H1 (cell line): Measurements from ENCODE around the gene VSIG10L. TPM values are rescaled to one million over a fixed set of nuclear protein-coding genes. Genes with fewer than 3 reads are reported as not detected.

Experiments
- CTCF ChIA-PET: fragments of 300-600 bp; sonication (Branson Sonifier 250); formaldehyde crosslinking; loops from one replicate; lab custom pipeline; 2021; ENCODE audit not compliant: partially characterized antibody; lab: Charles Lee
- POLR2A ChIA-PET: fragments of 300-600 bp; sonication (Branson Sonifier 250); formaldehyde crosslinking; loops from one replicate; lab custom pipeline; 2021; ENCODE audit warnings: inconsistent platforms; ENCODE audit not compliant: partially characterized antibody; lab: Charles Lee
- DNase-seq, 2 experiments: peaks; one replicate each; pipeline versions ENCODE4 v3.0.0 to v3.0.0-alpha.2; 2010 to 2022; ENCODE audit warnings: low spot score in 2 of 2, low read depth in 1 of 2, mixed read lengths in 1 of 2
- FAIRE-seq: peaks from 2 replicates; lab custom pipeline; 2011; peaks lifted over from hg19 to GRCh38; lab: Jason Lieb, UNC
- H2AFZ ChIP-seq: 2 replicates; pipeline ENCODE4 v1.8.1; 2012; ENCODE audit warnings: low read length, inconsistent platforms
- H2AK5ac ChIP-seq: 2 replicates; pipeline ENCODE4 v1.6.1; 2013; ENCODE audit warnings: low read depth, low read length
- H2BK120ac ChIP-seq: replicated peaks from 2 replicates; pipeline ENCODE3; 2013; ENCODE audit warnings: low read depth, low read length, inconsistent platforms
- H2BK12ac ChIP-seq: 2 replicates; pipeline ENCODE4 v1.6.1; 2013; ENCODE audit warnings: low read depth, low read length
- H2BK15ac ChIP-seq: 2 replicates; pipeline ENCODE4 v1.6.1; 2013; ENCODE audit warnings: low read length
- H2BK20ac ChIP-seq: 2 replicates; pipeline ENCODE4 v1.6.1; 2013; ENCODE audit warnings: low read length
- H2BK5ac ChIP-seq: 2 replicates; pipeline ENCODE4 v1.6.1; 2013; ENCODE audit warnings: low read depth, low read length
- H3K14ac ChIP-seq: 2 replicates; pipeline ENCODE4 v1.6.1; 2013; ENCODE audit warnings: inconsistent platforms; ENCODE audit not compliant: insufficient read length
- H3K18ac ChIP-seq: 2 replicates; pipeline ENCODE4 v1.6.1; 2013; ENCODE audit warnings: low read length; ENCODE audit errors: extremely low read depth
- H3K23ac ChIP-seq: 2 replicates; pipeline ENCODE4 v1.6.1; 2013; ENCODE audit warnings: inconsistent platforms; ENCODE audit not compliant: insufficient read length
- H3K23me2 ChIP-seq: 2 replicates; pipeline ENCODE4 v1.6.1; 2013; ENCODE audit warnings: low read depth, low read length
- H3K27ac ChIP-seq: 2 replicates; pipeline ENCODE4 v1.6.1; 2011; ENCODE audit warnings: low read depth, low read length, inconsistent platforms
- H3K27me3 ChIP-seq, 4 experiments: replicated peaks in 1 of 4; 1 replicate in 1 of 4; 2 replicates in 3 of 4; pipeline versions ENCODE4 v1.6.1 to v1.8.1; 2011 to 2013; ENCODE audit warnings: low read length in 3 of 4, mild to moderate bottlenecking in 3 of 4, inconsistent platforms in 2 of 4, mixed read lengths in 2 of 4, moderate library complexity in 1 of 4; ENCODE audit not compliant: control insufficient read depth in 3 of 4, insufficient read depth in 3 of 4; ENCODE audit errors: extremely low read depth in 1 of 4
- H3K36me3 ChIP-seq, 4 experiments: 2 replicates each; pipeline versions ENCODE4 v1.6.1 to v1.8.1; 2011 to 2013; ENCODE audit warnings: mild to moderate bottlenecking in 4 of 4, low read length in 3 of 4, moderate library complexity in 2 of 4, control low read depth in 1 of 4, inconsistent platforms in 1 of 4; ENCODE audit not compliant: insufficient read depth in 4 of 4, control insufficient read depth in 2 of 4
- H3K4ac ChIP-seq: replicated peaks from 2 replicates; pipeline ENCODE3; 2013; ENCODE audit warnings: low read length, low read depth, mixed read lengths, inconsistent platforms; ENCODE audit not compliant: insufficient read length
- H3K4me1 ChIP-seq, 4 experiments: replicated peaks in 1 of 4; 1 replicate in 1 of 4; 2 replicates in 3 of 4; pipeline versions ENCODE4 v1.6.1 to v1.8.1; 2011 to 2013; ENCODE audit warnings: low read length in 3 of 4, inconsistent platforms in 2 of 4, mixed read lengths in 1 of 4; ENCODE audit not compliant: insufficient read depth in 4 of 4, control insufficient read depth in 3 of 4
- H3K4me2 ChIP-seq, 2 experiments: 2 replicates each; pipeline versions ENCODE4 v1.6.1 to v1.8.1; 2011 to 2013; ENCODE audit warnings: low read depth in 2 of 2, low read length in 2 of 2, control low read depth in 1 of 2, inconsistent platforms in 1 of 2, mild to moderate bottlenecking in 1 of 2; ENCODE audit not compliant: insufficient read depth in 1 of 2
- H3K4me3 ChIP-seq, 4 experiments: fragments of 200-600, 300-600 bp in 1 of 4; sonication (generic), shearing (Covaris generic), sonication (Bioruptor Twin) in 1 of 4; 2 replicates each; pipeline versions ENCODE4 v1.5.1 to v1.8.1; 2011 to 2016; ENCODE audit warnings: low read length in 4 of 4, low read depth in 3 of 4, control low read depth in 2 of 4, inconsistent platforms in 2 of 4, mild to moderate bottlenecking in 2 of 4, mixed read lengths in 1 of 4, moderate library complexity in 1 of 4; ENCODE audit not compliant: insufficient read depth in 2 of 4; ENCODE audit errors: extremely low read depth in 1 of 4
- H3K56ac ChIP-seq: replicated peaks from 2 replicates; pipeline ENCODE3; 2013; ENCODE audit warnings: low read depth, mild to moderate bottlenecking, mixed read lengths, low read length, inconsistent platforms; ENCODE audit not compliant: insufficient read length
- H3K79me1 ChIP-seq: 2 replicates; pipeline ENCODE4 v1.6.1; 2013; ENCODE audit warnings: low read depth, low read length, control low read depth
- H3K79me2 ChIP-seq, 2 experiments: 2 replicates each; pipeline versions ENCODE4 v1.6.1 to v1.8.1; 2012 to 2013; ENCODE audit warnings: low read length in 2 of 2, mild to moderate bottlenecking in 2 of 2, inconsistent platforms in 1 of 2; ENCODE audit not compliant: insufficient read depth in 2 of 2, control insufficient read depth in 1 of 2
- H3K9ac ChIP-seq, 4 experiments: replicated peaks in 1 of 4; 1 replicate in 1 of 4; 2 replicates in 3 of 4; pipeline versions ENCODE4 v1.6.1 to v1.8.1; 2011 to 2013; ENCODE audit warnings: low read depth in 3 of 4, low read length in 3 of 4, control low read depth in 2 of 4, mild to moderate bottlenecking in 2 of 4, moderate library complexity in 2 of 4, inconsistent platforms in 1 of 4; ENCODE audit errors: extremely low read depth in 1 of 4
- H3K9me3 ChIP-seq, 2 experiments: 2 replicates each; pipeline versions ENCODE4 v1.6.1 to v1.8.1; 2012 to 2013; ENCODE audit warnings: mild to moderate bottlenecking in 2 of 2, moderate library complexity in 2 of 2, control low read depth in 1 of 2, inconsistent platforms in 1 of 2, low read depth in 1 of 2, low read length in 1 of 2, mixed read lengths in 1 of 2; ENCODE audit not compliant: insufficient read depth in 2 of 2
- H4K20me1 ChIP-seq, 2 experiments: replicated peaks in 1 of 2; 2 replicates each; pipeline versions ENCODE3 to v1.8.1; 2011 to 2013; ENCODE audit warnings: inconsistent platforms in 2 of 2, low read length in 2 of 2, mild to moderate bottlenecking in 1 of 2; ENCODE audit not compliant: insufficient read depth in 2 of 2, control insufficient read depth in 1 of 2
- H4K5ac ChIP-seq: 2 replicates; pipeline ENCODE4 v1.6.1; 2013; ENCODE audit warnings: low read length, low read depth, mixed read lengths, inconsistent platforms; ENCODE audit not compliant: insufficient read length
- H4K8ac ChIP-seq: 2 replicates; pipeline ENCODE4 v1.8.0; 2013; ENCODE audit warnings: mild to moderate bottlenecking, moderate library complexity, low read length, inconsistent platforms; ENCODE audit not compliant: insufficient read depth; ENCODE audit errors: extremely low read depth
- H4K91ac ChIP-seq: replicated peaks from 2 replicates; pipeline ENCODE3; 2013; ENCODE audit warnings: low read length, mixed read lengths, inconsistent platforms; ENCODE audit not compliant: insufficient read length
- HDAC2 ChIP-seq, 2 experiments: fragments of 300-600 bp in 1 of 2; sonication (generic) in 1 of 2; IDR thresholded peaks; 2 replicates each; pipeline ENCODE4 v1.6.1; 2011 to 2012; ENCODE audit warnings: low read depth in 2 of 2, low read length in 2 of 2, mild to moderate bottlenecking in 2 of 2, moderate library complexity in 2 of 2, borderline replicate concordance in 1 of 2, inconsistent platforms in 1 of 2
- SUZ12 ChIP-seq: fragments of 200-600 bp; sonication (generic); IDR thresholded peaks from 2 replicates; pipeline ENCODE4 v1.6.1; 2012; ENCODE audit warnings: mild to moderate bottlenecking, inconsistent platforms, low read length, moderate library complexity, mixed read lengths
- WGBS, 2 experiments: shearing (Covaris generic) in 1 of 2; methylation state at CpG; one replicate each; pipeline versions ENCODE4 v1.1.6 to v1.1.7; 2013 to 2015; ENCODE audit warnings: low lambda C conversion rate in 2 of 2, mixed read lengths in 2 of 2, inconsistent platforms in 1 of 2, low coverage in 1 of 2, missing lambda C conversion rate in 1 of 2; ENCODE audit not compliant: insufficient replicate concordance in 2 of 2, insufficient coverage in 1 of 2, insufficient read length in 1 of 2; ENCODE audit errors: extremely low coverage in 1 of 2, missing lambda C conversion rate in 1 of 2; 5-methylcytosine and 5-hydroxymethylcytosine counted together
- polyA plus RNA-seq, 7 experiments: library from polyadenylated mRNA; depleted of rRNA in 3 of 7; stranded (reverse) in 5 of 7; unstranded in 2 of 7; fragments of >200 nt in 5 of 7; fragments of 200-250 nt in 2 of 7; gene quantifications; 1 replicate in 5 of 7; 2 replicates in 1 of 7; 4 replicates in 1 of 7; pipeline versions ENCODE4 v1.2.1 to v1.2.3, GENCODE V29; 2011 to 2013; ENCODE audit warnings: missing spikeins in 2 of 7, mixed read lengths in 2 of 7
- total RNA-seq: library from RNA; stranded (reverse); fragmentation: NEBNext Ultra II Directional; extraction: Animal tissue kit (Norgen Biotek cat#: 25700); gene quantifications from 2 replicates; pipeline ENCODE4 v1.2.1, GENCODE V29; 2021

The VSIG10L gene
- total and polyA plus RNA-seq, 2 of the 8 experiments (the other 6 are each of a cell fraction or from before 2014, with no cell fraction given): 10.3 to 10.4 TPM

- Histone ChIP-seq H2BK120ac (no peak overlapping the region), H3K4me1 (peaks cover 0 to 8% (median 5%) of the 10 kb centered on the region in 4 experiments; a peak in 4 of 7 replicates), H2BK12ac (no peak overlapping the region), H3K79me2 (no peaks in the 10 kb centered on the region), H2BK5ac (no peak overlapping the region), H3K27me3 (peaks cover 0 to 6% (median 4%) of the 10 kb centered on the region in 4 experiments; a peak in 4 of 7 replicates), H4K20me1 (peaks cover 3 to 4% of the 10 kb centered on the region in 2 experiments), H4K8ac (no peak overlapping the region), H3K4ac (no peak overlapping the region), H3K27ac (no peak overlapping the region), H3K9me3 (no peaks in the 10 kb centered on the region), H4K91ac (no peak overlapping the region), H3K4me3 (peak overlapping the region; percentile 21 to 62 (median 42)), H2AK5ac (no peak overlapping the region), H3K23ac (no peak overlapping the region), H3K36me3 (peaks cover 0 to 13% (median 2%) of the 10 kb centered on the region in 4 experiments; a peak in 4 of 8 replicates), H2BK20ac (no peak overlapping the region), H3K9ac (no peak overlapping the region), H3K23me2 (peaks cover 6% of the 10 kb centered on the region; the same call in 1 of the 2 replicates), H4K5ac (no peak overlapping the region), H2BK15ac (no peak overlapping the region), H3K18ac (no peak overlapping the region), H3K4me2 (peak overlapping the region; percentile 36 to 97), H2AFZ (no peak overlapping the region), H3K56ac (no peak overlapping the region), H3K79me1 (no peaks in the 10 kb centered on the region), H3K14ac (no peak overlapping the region)
- DNase-seq (no peak), FAIRE-seq (no peak)
- CTCF ChIA-PET: interaction anchor here (0.7 to 1.8 kb wide), 8 partner anchors 9 to 168 kb away, joined by 3 to 6 read pairs (median 4); no protein-coding TSS in a partner anchor
- POLR2A ChIA-PET: interaction anchor here (0.7 to 3.4 kb wide), 6 partner anchors 8 to 381 kb away, joined by 3 to 19 read pairs (median 4); no protein-coding TSS in a partner anchor
- no peak for TF ChIP-seq HDAC2 (IDR thresholded peaks at IDR 0.05; ENCODE audit: borderline replicate concordance in 1 of 2, low read depth in 2 of 2, low read length in 2 of 2)
- TF ChIP-seq SUZ12: 0 out of 2 replicates have a peak, but pooled peaks have one; percentile 26
- WGBS, 2 experiments: 63% methylated on average over 3 of the region's 36 CpGs; no CpG with 5 or more reads in 1 of the 2 experiments
Observed at GRCh38 chr19:51326216-51327065, 15.5 kb downstream of the VSIG10L start.
